Inflammatory macrophage treated with lipopolysaccharide for 4 hours (primary cell): Measurements from ENCODE around the gene EFNA1.
A peak's percentile ranks its signal among the peaks of the same experiment; 100 is the strongest.

Experiments used
- DNase-seq: peaks from one replicate; pipeline ENCODE4 v3.0.0-alpha.2; 2020

EFNA1 gene

DNA sequence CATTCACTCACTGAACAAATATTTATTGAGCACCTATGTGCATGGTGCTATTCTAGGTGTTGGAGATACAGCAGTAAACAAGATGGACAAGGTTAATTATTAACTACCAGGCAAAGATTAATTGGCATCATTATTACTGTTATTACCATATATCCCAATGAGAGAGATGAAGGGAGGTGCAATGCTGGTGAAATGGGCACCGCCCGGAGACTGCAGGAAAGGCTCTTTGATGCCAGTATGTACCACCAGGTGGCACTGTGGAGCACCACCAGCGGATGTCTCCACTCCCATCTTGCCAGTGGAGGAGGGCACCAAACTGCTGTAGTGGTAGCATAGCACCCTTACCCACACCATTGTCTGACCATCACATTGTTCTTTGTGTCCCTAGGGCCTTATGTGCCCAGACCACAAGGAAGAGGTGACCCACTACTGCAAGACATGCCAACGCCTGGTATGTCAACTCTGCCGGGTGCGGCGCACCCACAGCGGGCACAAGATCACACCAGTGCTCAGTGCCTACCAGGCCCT lies 48.9 kb downstream of the EFNA1 start:
- peak; percentile 76 for DNase-seq

- DNase-seq, result no peak
These were observed 49.7 kb downstream of the EFNA1 start for GRCh38 chr1:155177192-155177917.

DNA sequence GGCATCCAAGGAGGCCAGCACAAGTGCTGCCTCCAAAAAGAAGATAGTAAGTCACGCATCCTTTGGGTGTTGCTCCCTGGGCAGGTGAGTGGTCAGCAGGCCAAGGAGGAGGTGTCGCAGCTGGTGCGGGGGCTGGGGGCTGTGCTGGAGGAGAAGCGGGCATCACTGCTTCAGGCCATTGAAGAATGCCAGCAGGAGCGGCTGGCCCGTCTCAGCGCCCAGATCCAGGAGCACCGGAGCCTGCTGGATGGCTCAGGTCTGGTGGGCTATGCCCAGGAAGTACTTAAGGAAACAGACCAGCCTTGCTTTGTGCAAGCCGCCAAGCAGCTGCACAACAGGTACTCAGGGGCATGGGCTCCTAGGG lies 50.2 kb downstream of the EFNA1 start:
- no peak for DNase-seq

GRCh38 chr1:155178441-155179111 lies 50.9 kb downstream of the EFNA1 start:
- peak; percentile 85 for DNase-seq

DNA sequence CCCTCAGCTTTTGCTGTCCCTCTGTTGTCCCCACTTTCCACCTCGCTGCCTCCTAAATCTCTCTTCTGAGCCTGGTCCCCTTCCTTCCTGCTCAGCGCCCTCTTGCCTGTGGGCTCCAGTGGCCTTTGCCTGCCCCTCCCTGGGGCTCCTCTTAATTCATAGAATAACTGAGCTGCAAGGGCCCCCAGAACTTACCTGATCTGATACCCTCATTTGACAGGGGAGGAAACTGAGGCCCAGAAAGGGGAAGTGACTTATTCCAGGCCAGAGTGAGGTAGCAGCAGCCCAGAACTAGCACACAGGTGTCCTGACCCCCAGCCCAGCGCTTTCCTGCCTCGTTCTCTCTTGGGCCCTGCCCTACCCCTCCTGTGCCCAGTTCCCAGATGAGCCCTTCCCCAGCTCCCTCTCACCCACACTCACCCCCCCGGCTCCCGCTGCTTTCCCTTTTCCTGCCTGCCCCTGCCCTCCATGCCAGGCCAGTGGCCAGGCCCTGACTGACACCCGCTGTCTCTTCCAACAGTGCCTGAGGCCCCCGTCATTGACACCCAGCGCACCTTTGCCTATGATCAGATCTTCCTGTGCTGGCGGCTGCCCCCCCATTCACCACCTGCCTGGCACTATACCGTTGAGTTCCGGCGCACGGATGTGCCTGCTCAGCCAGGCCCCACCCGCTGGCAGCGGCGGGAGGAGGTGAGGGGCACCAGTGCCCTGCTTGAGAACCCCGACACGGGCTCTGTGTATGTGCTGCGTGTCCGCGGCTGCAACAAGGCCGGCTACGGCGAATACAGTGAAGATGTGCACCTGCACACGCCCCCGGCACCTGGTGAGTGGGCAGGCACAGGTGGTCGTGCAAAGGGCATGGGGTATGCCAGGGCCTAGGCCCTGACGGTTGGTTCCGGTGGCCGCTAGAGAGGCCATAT lies 51.7 kb downstream of the EFNA1 start:
- DNase-seq, result no peak

DNA sequence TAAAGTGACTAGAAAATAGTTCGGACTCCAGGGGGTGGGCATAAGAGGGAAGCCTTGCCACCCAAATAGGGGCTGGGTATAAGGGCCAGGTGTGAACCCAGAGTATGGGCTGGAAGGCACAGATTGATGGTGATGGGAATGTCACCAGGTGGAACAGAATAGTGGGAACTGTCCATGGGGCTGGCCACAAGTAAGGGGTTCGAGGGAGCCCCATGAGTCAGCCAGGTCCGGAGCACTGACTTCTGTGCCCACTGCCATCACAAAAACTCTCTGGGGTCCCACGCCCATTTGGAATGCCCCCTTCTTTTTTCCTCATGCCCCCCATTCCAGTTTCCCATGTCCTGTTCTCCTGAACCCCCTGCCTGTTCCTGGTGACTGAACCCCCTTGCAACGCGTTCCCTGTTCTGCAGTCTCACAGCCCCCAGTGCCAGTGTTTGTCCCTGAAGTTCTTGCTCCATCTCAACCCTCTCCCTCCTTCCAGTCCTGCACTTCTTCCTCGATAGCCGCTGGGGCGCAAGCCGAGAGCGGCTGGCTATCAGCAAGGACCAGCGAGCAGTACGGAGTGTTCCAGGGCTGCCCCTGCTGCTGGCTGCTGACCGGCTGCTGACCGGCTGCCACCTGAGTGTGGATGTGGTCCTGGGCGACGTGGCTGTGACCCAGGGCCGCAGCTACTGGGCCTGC lies 53.8 kb downstream of the EFNA1 start:
- DNase-seq, result no peak

- no peak for DNase-seq
These were observed 54.4 kb downstream of the EFNA1 start for GRCh38 chr1:155182052-155182550.

DNA sequence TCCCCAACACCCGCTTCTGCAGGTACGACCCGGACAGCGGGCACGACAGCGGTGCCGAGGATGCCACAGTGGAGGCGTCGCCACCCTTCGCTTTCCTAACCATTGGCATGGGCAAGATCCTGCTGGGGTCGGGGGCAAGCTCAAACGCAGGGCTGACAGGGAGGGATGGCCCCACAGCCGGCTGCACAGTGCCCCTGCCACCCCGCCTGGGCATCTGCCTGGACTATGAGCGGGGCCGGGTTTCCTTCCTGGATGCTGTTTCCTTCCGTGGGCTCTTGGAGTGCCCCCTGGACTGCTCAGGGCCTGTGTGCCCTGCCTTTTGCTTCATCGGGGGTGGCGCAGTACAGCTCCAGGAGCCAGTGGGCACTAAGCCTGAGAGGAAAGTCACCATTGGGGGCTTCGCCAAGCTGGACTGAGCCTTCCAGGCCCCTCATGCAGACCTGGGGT lies 56.1 kb downstream of the EFNA1 start:
- DNase-seq, result no peak

DNA sequence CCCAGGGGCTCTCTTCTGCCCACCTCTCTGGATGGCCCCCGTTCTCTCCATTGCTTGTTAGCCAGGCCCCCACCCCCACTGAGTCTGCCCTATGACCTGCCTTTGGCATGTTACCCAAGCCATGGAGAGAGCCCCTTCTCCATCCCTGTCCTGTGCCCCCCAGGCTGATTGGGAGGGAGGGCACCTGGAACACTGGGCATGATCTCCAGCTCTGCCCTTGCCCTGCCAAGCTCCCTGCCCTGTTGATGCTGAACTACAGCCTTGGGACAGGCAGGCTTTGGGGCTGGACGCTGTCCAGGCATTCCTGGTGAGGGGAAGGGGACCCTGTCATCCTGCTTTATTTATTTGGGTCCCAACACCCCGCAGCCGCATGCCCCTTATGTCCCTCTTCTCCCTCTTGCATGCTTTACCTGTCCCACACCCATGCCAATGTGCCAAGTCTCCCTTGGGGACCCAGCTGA lies 56.7 kb downstream of the EFNA1 start:
- no peak for DNase-seq
